ENCODE measurements around the gene EYS. TPM values are rescaled to one million over a fixed set of nuclear protein-coding genes. Genes with fewer than 3 reads are reported as not detected.
"Not testable (repeated sequence)": the region's sequence is repeated elsewhere in the genome, so short reads cannot be mapped to it uniquely, and the experiment has no call there.

Gene EYS
- total RNA-seq, 2 donors from 2014 or later: not detected

- ATAC-seq (ENCODE audit: insufficient number of reproducible peaks, low FRiP score, low read depth) (no peak), DNase-seq (ENCODE audit: low spot score) (no peak)
- Histone ChIP-seq H3K4me1 (ENCODE audit: control insufficient read depth in 1 of 2, low read depth in 2 of 2) (no peaks in the 10 kb centered on the region), H3K9me3 (no peaks in the 10 kb centered on the region), H3K4me3 (no peak overlapping the region), H3K27ac (no peak overlapping the region), H3K27me3 (replicated peaks; ENCODE audit: insufficient read depth) (no peaks in the 10 kb centered on the region), H3K36me3 (no peaks in the 10 kb centered on the region)
- TF ChIP-seq CTCF (IDR thresholded peaks at IDR 0.05): no peak
Observed at GRCh38 chr6:65501045-65501444, 206.0 kb downstream of the EYS start.

- not testable (repeated sequence) for H3K4me3 ChIP-seq; H3K4me1 ChIP-seq (ENCODE audit: control insufficient read depth in 1 of 2, low read depth in 2 of 2)
Observed at GRCh38 chr6:65483652-65484051, 223.4 kb downstream of the EYS start.

DNA sequence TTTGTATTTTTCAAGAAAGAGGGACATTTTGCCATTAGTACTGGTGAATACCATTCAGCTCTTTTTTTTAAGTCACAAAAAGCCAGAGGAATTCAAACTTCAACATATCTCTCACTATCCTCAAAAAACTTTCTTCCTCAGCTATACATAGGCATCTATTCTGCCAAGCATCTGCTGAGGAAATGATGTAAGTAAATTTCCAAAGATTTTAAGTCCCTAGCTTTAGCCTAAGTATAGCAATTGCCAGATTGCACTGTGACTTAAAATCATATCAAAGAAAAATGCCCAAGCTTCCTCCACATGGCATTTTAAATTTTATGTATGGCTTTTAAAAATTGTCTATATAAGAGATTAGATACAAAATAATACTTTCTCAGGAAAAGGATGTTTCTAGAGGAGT lies 237.4 kb downstream of the EYS start:
- H3K36me3 ChIP-seq: no peaks in the 10 kb centered on the region
- DNase-seq (ENCODE audit: low spot score) (no peak), ATAC-seq (ENCODE audit: insufficient number of reproducible peaks, low FRiP score, low read depth) (no peak)
- no peak overlapping the region for H3K27ac ChIP-seq
- H3K4me3 ChIP-seq: no peak overlapping the region
- TF ChIP-seq CTCF (IDR thresholded peaks at IDR 0.05): no peak
- no peaks in the 10 kb centered on the region for H3K27me3 ChIP-seq (replicated peaks; ENCODE audit: insufficient read depth)
- no peaks in the 10 kb centered on the region for H3K9me3 ChIP-seq
- no peaks in the 10 kb centered on the region for H3K4me1 ChIP-seq (ENCODE audit: control insufficient read depth in 1 of 2, low read depth in 2 of 2)

More at GRCh38 chr6:65483652-65484051, 223.4 kb downstream of the EYS start:
- ATAC-seq (ENCODE audit: insufficient number of reproducible peaks, low FRiP score, low read depth); H3K36me3 ChIP-seq; H3K27me3 ChIP-seq (replicated peaks; ENCODE audit: insufficient read depth); H3K27ac ChIP-seq; DNase-seq (ENCODE audit: low spot score); H3K9me3 ChIP-seq: not testable (repeated sequence)

- TF ChIP-seq CTCF (IDR thresholded peaks at IDR 0.05): no peak
Observed at GRCh38 chr6:65468307-65468706, 238.7 kb downstream of the EYS start.

GRCh38 chr6:65461121-65461520 lies 245.9 kb downstream of the EYS start:
- no peak for TF ChIP-seq CTCF (IDR thresholded peaks at IDR 0.05)
- H3K4me3 ChIP-seq: no peak overlapping the region
- no peaks in the 10 kb centered on the region for H3K9me3 ChIP-seq
- no peaks in the 10 kb centered on the region for H3K4me1 ChIP-seq (ENCODE audit: control insufficient read depth in 1 of 2, low read depth in 2 of 2)
- no peak for DNase-seq (ENCODE audit: low spot score)
- no peaks in the 10 kb centered on the region for H3K36me3 ChIP-seq
- no peak overlapping the region for H3K27ac ChIP-seq
- no peaks in the 10 kb centered on the region for H3K27me3 ChIP-seq (replicated peaks; ENCODE audit: insufficient read depth)
- ATAC-seq (ENCODE audit: insufficient number of reproducible peaks, low FRiP score, low read depth): no peak

More at GRCh38 chr6:65468307-65468706, 238.7 kb downstream of the EYS start:
- H3K4me1 ChIP-seq (ENCODE audit: control insufficient read depth in 1 of 2, low read depth in 2 of 2): no peaks in the 10 kb centered on the region
- no peak overlapping the region for H3K4me3 ChIP-seq
- H3K27me3 ChIP-seq (replicated peaks; ENCODE audit: insufficient read depth): no peaks in the 10 kb centered on the region
- no peak for DNase-seq (ENCODE audit: low spot score)
- no peaks in the 10 kb centered on the region for H3K36me3 ChIP-seq
- no peaks in the 10 kb centered on the region for H3K9me3 ChIP-seq
- H3K27ac ChIP-seq: no peak overlapping the region
- no peak for ATAC-seq (ENCODE audit: insufficient number of reproducible peaks, low FRiP score, low read depth)

DNA sequence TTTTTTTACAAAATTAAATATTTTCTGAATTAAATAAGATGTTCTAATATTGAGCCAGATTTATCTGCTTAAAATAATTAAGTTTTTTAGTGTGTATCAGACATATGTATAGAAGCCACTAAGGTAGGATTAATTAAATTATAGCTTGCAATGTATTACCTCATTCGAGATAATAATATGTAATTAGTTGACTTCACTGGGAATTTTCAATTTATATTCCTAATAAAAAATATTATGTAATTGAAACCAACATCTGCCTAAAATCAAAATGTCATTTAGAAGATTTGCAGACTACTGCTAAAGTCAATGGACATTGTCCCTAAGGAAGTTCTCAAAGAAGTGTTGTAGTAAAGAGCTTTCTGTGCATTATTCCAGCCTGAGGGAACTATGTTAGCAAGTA lies 254.7 kb downstream of the EYS start:
- H3K27ac ChIP-seq: no peak overlapping the region
- H3K27me3 ChIP-seq (replicated peaks; ENCODE audit: insufficient read depth): no peaks in the 10 kb centered on the region
- ATAC-seq (ENCODE audit: insufficient number of reproducible peaks, low FRiP score, low read depth) (no peak), DNase-seq (ENCODE audit: low spot score) (no peak)
- H3K4me1 ChIP-seq (ENCODE audit: control insufficient read depth in 1 of 2, low read depth in 2 of 2): no peaks in the 10 kb centered on the region
- no peaks in the 10 kb centered on the region for H3K9me3 ChIP-seq
- TF ChIP-seq CTCF (IDR thresholded peaks at IDR 0.05): no peak
- no peaks in the 10 kb centered on the region for H3K36me3 ChIP-seq
- H3K4me3 ChIP-seq: no peak overlapping the region

All from thoracic aorta (tissue), 2 donors.